Measurements from ENCODE around the gene DBNDD1.

- TF ChIP-seq CTCF (IDR thresholded peaks at IDR 0.05) (no peak), POLR2A (IDR thresholded peaks at IDR 0.05; ENCODE audit: low read depth) (no peak), POLR2AphosphoS5 (IDR thresholded peaks at IDR 0.05) (no peak), EP300 (IDR thresholded peaks at IDR 0.05) (no peak)
These were observed 24.3 kb upstream of the DBNDD1 start for GRCh38 chr16:90043526-90043925.
